ENCODE data around the gene MAST2.

GRCh38 chr1:45767035-45767434 lies 36.4 kb upstream of the MAST2 start:
- no peak for TF ChIP-seq CTCF (conservative IDR thresholded peaks at IDR 0.05)
- TF ChIP-seq ZFX (IDR thresholded peaks at IDR 0.05), result no peak

All from C4-2B (cell line).